ENCODE measurements around the gene LELP1. TPM values are rescaled to one million over a fixed set of nuclear protein-coding genes. Genes with fewer than 3 reads are reported as not detected.
A peak's percentile ranks its signal among the peaks of the same experiment; 100 is the strongest.
"Not testable (repeated sequence)": the region's sequence is repeated elsewhere in the genome, so short reads cannot be mapped to it uniquely, and the experiment has no call there.

Gene LELP1
- total and polyA plus RNA-seq, 9 donors: not detected

DNA sequence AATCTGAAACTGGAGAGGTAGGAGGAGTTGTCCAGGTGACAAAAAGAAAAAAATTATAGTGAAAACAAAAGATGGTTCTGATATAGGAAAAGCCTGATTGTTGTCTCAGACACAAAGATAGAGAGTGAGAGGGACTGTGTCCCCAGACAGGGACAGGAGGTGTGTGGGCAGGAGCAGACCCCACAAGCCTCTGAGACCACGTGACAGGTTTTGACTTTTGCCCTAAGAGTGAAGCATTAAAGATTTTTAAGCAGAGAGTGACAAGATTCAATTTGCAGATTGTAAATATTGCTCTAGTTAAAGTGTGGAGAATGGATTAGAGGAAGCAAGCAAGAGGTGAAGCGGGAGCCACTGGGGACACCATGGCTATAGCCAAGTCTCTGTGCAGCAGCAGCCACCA is 24.6 kb downstream of the LELP1 start:
- peaks cover 2% of the 10 kb centered on the region for H3K27me3 ChIP-seq (ENCODE audit: control insufficient read depth, insufficient read depth, low read length)

DNA sequence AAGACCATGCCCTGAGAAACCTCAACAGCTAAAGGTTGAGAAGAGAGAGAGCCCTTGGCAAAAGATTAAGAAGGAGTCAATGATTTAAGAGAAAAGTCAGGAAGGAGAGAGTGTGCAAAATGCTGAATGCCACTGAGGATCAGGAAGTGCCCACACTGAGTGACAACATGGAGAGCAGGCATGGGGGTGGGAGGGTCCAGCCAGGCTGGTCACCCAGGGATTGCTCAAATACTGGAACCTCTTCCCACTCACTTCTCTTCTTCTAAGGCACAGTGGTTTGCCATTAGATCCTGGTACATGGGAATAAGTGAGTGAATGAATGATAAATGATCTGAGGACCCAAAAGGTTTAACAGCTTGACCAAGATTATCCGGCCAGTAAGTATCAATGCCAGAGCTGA is 25.3 kb downstream of the LELP1 start:
- no peaks in the 10 kb centered on the region for H3K36me3 ChIP-seq (ENCODE audit: control insufficient read depth, insufficient read depth, low read length)
- H3K4me3 ChIP-seq (ENCODE audit: low read length): no peak overlapping the region
- no CpG with 5 or more reads among the region's 1 CpG for WGBS (ENCODE audit: insufficient coverage)
- H3K27me3 ChIP-seq (ENCODE audit: control insufficient read depth, insufficient read depth, low read length): peaks cover 2% of the 10 kb centered on the region
- DNase-seq: no peak
- no peaks in the 10 kb centered on the region for H3K4me1 ChIP-seq (ENCODE audit: control insufficient read depth, insufficient read depth, low read length)
- no peaks in the 10 kb centered on the region for H3K9me3 ChIP-seq (replicated peaks; ENCODE audit: control insufficient read depth, low read depth, low read length)
- no peak overlapping the region for H3K27ac ChIP-seq (ENCODE audit: low read length)

More for the DNA sequence above, 24.6 kb downstream of the LELP1 start:
- Histone ChIP-seq H3K4me3 (ENCODE audit: low read length) (no peak overlapping the region), H3K4me1 (ENCODE audit: control insufficient read depth, insufficient read depth, low read length) (no peaks in the 10 kb centered on the region), H3K9me3 (replicated peaks; ENCODE audit: control insufficient read depth, low read depth, low read length) (no peaks in the 10 kb centered on the region), H3K27ac (ENCODE audit: low read length) (no peak overlapping the region), H3K36me3 (ENCODE audit: control insufficient read depth, insufficient read depth, low read length) (no peaks in the 10 kb centered on the region)
- 31% methylated on average over 2 of the region's 2 CpGs for WGBS (ENCODE audit: insufficient coverage)
- no peak for DNase-seq

DNA sequence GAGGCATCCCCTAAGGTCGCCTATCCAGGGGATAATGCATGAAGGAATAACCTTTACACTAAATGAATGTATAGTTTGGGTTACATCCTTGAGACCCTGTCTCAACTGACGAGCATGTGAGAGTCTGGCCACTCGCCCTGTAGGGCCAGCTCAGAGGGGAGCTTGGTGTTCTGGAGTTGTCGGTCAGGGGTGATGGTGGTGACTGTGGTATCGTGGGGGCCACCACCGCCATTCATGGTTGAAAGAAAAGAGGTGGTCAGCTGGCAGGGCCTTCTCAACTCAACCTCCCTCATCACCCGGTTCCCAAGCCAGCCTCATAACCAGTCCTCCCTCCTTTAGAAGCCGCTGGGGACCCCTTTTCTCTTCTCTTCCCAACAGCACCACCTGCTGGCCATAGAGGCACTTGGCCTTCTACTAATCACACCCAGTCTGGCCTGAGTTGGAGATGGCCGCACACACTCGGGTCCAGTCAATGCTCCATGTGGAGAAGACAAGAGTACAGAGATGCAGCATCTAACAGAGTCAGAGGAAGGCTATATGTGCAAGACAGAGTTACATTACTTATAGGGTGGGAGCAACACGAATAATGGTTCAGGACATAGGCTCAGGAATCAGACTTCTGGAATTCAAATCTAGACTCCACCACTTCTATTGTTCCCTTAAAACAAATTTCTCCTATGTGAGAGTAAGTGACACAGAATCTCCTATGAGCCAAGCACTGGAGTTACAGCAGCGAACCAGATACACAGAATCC is 26.0 kb downstream of the LELP1 start:
- WGBS (ENCODE audit: insufficient coverage): 56% methylated on average over 4 of the region's 12 CpGs
- DNase-seq; H3K4me3 ChIP-seq (ENCODE audit: low read length); H3K9me3 ChIP-seq (replicated peaks; ENCODE audit: control insufficient read depth, low read depth, low read length); H3K27ac ChIP-seq (ENCODE audit: low read length); H3K4me1 ChIP-seq (ENCODE audit: control insufficient read depth, insufficient read depth, low read length); H3K36me3 ChIP-seq (ENCODE audit: control insufficient read depth, insufficient read depth, low read length); H3K27me3 ChIP-seq (ENCODE audit: control insufficient read depth, insufficient read depth, low read length): not testable (repeated sequence)

DNA sequence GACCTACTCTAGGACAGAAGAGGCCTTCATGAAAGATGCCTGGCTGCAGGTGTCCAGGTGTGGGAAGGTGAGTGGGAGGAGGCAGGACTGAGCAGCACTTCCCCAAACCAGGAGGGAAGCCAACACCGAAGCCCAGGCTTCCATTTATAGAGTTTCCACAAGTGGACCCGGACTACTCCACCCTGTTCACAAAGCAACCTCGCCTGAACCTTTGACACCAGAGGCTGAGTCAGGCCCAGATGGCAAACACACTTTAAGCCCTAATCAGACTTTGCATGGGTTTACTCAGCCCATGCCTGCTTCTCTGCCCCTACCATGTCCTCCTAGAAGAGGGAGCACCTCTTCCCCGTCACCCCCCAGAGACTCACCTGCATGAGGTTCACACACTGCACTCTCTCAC is 28.1 kb downstream of the LELP1 start:
- no peaks in the 10 kb centered on the region for H3K27me3 ChIP-seq (ENCODE audit: control insufficient read depth, insufficient read depth, low read length)
- WGBS (ENCODE audit: insufficient coverage): 90% methylated on average over 4 of the region's 4 CpGs

DNA sequence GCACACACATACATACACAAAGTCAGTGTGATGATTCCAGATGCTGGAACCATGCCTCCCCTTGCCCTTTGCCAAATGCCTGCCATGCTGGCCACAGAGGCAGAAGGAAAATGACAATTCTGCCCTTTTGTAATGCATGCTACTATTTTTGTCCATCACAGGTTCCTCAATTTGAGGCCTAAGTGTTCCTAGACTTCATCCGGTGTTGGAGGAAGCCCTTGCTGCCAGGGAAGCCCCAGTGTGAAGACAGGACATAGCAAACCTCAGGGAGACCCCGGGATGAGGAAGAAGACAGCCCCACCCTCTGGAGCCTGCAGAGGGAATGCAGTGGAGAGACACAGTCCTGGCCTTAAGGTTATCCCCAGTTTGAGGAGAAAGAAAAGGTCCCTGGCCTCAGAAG is 28.6 kb downstream of the LELP1 start:
- Histone ChIP-seq H3K27ac (ENCODE audit: low read length) (no peak overlapping the region), H3K27me3 (ENCODE audit: control insufficient read depth, insufficient read depth, low read length) (no peaks in the 10 kb centered on the region), H3K4me3 (ENCODE audit: low read length) (no peak overlapping the region), H3K4me1 (ENCODE audit: control insufficient read depth, insufficient read depth, low read length) (no peaks in the 10 kb centered on the region), H3K9me3 (replicated peaks; ENCODE audit: control insufficient read depth, low read depth, low read length) (no peaks in the 10 kb centered on the region), H3K36me3 (ENCODE audit: control insufficient read depth, insufficient read depth, low read length) (no peaks in the 10 kb centered on the region)
- peak; percentile 16 for DNase-seq
- 85% methylated on average over 2 of the region's 2 CpGs for WGBS (ENCODE audit: insufficient coverage)

More for the DNA sequence above, 28.1 kb downstream of the LELP1 start:
- Histone ChIP-seq H3K36me3 (ENCODE audit: control insufficient read depth, insufficient read depth, low read length) (no peaks in the 10 kb centered on the region), H3K27ac (ENCODE audit: low read length) (no peak overlapping the region), H3K4me3 (ENCODE audit: low read length) (no peak overlapping the region), H3K9me3 (replicated peaks; ENCODE audit: control insufficient read depth, low read depth, low read length) (no peaks in the 10 kb centered on the region), H3K4me1 (ENCODE audit: control insufficient read depth, insufficient read depth, low read length) (no peaks in the 10 kb centered on the region)
- DNase-seq: no peak

DNA sequence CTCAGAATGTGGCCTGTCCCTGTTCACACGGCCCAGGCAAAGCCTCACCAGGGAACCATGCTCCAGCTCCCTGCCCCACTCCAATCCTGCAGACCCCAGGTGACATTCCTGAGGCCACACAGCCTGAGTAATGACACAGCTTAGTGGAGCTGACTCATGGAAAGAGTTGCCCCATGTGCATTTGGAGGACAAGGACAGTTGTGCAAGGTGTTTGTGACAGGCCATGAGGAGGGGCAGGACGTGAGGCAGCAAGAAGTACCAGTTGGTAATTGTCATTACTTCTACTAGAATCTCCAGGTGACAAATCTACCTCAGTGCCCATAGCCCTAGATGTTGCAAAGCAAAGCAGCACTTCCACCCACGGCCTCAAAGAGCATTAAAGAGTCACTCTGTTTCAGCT is 29.3 kb downstream of the LELP1 start:
- no peak for DNase-seq
- Histone ChIP-seq H3K36me3 (ENCODE audit: control insufficient read depth, insufficient read depth, low read length) (no peaks in the 10 kb centered on the region), H3K27ac (ENCODE audit: low read length) (no peak overlapping the region), H3K4me1 (ENCODE audit: control insufficient read depth, insufficient read depth, low read length) (no peaks in the 10 kb centered on the region), H3K27me3 (ENCODE audit: control insufficient read depth, insufficient read depth, low read length) (no peaks in the 10 kb centered on the region), H3K9me3 (replicated peaks; ENCODE audit: control insufficient read depth, low read depth, low read length) (no peaks in the 10 kb centered on the region), H3K4me3 (ENCODE audit: low read length) (no peak overlapping the region)
- WGBS (ENCODE audit: insufficient coverage): 61% methylated on average over 2 of the region's 3 CpGs

DNA sequence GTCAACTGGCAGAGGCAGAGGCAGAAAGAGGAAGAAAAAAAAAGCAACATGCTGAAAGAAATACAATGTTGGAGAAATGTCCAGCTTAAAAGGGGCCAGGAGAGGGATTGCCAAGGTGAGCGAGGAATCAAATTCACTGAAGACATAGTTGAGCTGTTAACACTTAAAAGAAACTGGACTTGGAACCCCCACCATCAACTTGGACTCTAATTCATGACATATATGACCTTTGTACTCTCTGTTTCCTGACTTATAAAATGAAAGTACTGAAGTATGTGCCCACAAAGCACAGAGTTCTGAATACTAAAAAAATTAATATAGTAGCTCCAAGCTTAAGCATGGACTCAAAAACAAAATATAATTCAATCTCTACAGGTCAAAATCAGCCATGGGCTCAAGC is 30.2 kb downstream of the LELP1 start:
- H3K9me3 ChIP-seq (replicated peaks; ENCODE audit: control insufficient read depth, low read depth, low read length): no peaks in the 10 kb centered on the region
- no peak overlapping the region for H3K4me3 ChIP-seq (ENCODE audit: low read length)
- H3K27me3 ChIP-seq (ENCODE audit: control insufficient read depth, insufficient read depth, low read length): no peaks in the 10 kb centered on the region
- H3K27ac ChIP-seq (ENCODE audit: low read length): no peak overlapping the region
- no CpG with 5 or more reads among the region's 1 CpG for WGBS (ENCODE audit: insufficient coverage)
- no peaks in the 10 kb centered on the region for H3K36me3 ChIP-seq (ENCODE audit: control insufficient read depth, insufficient read depth, low read length)
- H3K4me1 ChIP-seq (ENCODE audit: control insufficient read depth, insufficient read depth, low read length): no peaks in the 10 kb centered on the region
- no peak for DNase-seq

DNA sequence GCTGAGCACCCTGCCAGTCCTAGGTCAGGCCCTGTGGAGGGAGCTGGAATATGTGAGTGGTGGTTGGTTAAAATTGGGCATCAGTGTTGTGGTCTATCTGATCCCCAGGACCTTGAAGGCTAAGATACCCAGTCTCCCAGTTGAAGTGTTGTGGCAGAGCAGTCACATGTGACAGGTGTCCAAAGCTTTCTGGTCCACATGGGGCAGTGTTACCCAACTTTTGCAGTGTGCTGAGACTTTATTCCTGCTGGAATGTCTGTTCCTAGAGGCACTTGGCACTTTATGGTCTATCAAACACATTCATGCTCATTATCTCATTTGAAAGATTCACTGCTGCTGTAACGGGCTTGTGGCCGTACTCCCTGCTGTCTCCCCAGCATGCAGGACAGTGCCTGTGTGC is 35.3 kb downstream of the LELP1 start:
- no peaks in the 10 kb centered on the region for H3K27me3 ChIP-seq (ENCODE audit: control insufficient read depth, insufficient read depth, low read length)
- H3K9me3 ChIP-seq (replicated peaks; ENCODE audit: control insufficient read depth, low read depth, low read length): no peaks in the 10 kb centered on the region
- H3K27ac ChIP-seq (ENCODE audit: low read length): no peak overlapping the region
- no CpG with 5 or more reads among the region's 2 CpGs for WGBS (ENCODE audit: insufficient coverage)
- H3K4me3 ChIP-seq (ENCODE audit: low read length): no peak overlapping the region
- DNase-seq: no peak
- H3K4me1 ChIP-seq (ENCODE audit: control insufficient read depth, insufficient read depth, low read length): no peaks in the 10 kb centered on the region
- no peaks in the 10 kb centered on the region for H3K36me3 ChIP-seq (ENCODE audit: control insufficient read depth, insufficient read depth, low read length)

DNA sequence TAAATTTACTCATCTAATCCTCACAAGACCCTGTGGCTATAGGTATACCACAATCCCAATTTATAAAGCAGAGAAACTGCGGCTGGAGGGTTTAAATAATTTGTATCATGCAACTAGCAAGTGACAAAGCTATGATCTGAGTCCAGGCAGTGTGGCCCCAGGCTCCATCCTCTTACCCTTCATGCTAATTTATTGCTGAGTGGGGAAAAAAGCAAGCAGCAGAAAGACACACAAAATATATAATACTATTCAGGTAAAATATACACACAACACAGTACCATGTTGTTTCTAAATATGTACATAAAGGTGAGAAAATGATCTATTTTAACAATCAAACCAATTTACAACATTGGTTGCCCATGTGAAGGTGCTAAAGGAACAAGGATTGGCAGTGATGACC is 38.9 kb downstream of the LELP1 start:
- Histone ChIP-seq H3K9me3 (replicated peaks; ENCODE audit: control insufficient read depth, low read depth, low read length) (no peaks in the 10 kb centered on the region), H3K4me3 (ENCODE audit: low read length) (no peak overlapping the region), H3K4me1 (ENCODE audit: control insufficient read depth, insufficient read depth, low read length) (no peaks in the 10 kb centered on the region), H3K36me3 (ENCODE audit: control insufficient read depth, insufficient read depth, low read length) (no peaks in the 10 kb centered on the region), H3K27me3 (ENCODE audit: control insufficient read depth, insufficient read depth, low read length) (no peaks in the 10 kb centered on the region), H3K27ac (ENCODE audit: low read length) (no peak overlapping the region)
- DNase-seq: no peak
- no CpG with 5 or more reads among the region's 1 CpG for WGBS (ENCODE audit: insufficient coverage)

DNA sequence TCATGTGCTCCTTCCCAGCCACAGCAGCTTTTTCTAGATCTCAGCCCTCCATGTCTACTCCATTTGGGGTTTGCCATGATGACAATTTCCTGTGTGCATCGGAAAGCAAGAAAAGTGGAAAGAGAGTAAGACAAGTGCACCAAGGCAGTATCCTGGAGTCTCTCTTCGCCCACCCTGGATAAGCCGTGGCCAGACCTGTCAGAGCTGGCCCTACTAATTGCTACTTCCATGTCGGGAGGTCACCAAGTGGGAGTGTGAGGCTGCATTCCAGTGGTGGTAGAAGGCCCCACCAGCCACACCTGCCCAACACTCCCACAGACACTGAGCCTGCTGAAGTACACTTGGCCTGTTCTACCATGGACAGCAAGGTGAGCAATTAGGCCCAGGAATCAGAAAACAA is 42.2 kb downstream of the LELP1 start:
- no peak overlapping the region for H3K4me3 ChIP-seq (ENCODE audit: low read length)
- no peak overlapping the region for H3K27ac ChIP-seq (ENCODE audit: low read length)
- no peak for DNase-seq
- peaks cover 5% of the 10 kb centered on the region for H3K27me3 ChIP-seq (ENCODE audit: control insufficient read depth, insufficient read depth, low read length)
- WGBS (ENCODE audit: insufficient coverage): no CpG with 5 or more reads among the region's 4 CpGs
- H3K9me3 ChIP-seq (replicated peaks; ENCODE audit: control insufficient read depth, low read depth, low read length): no peaks in the 10 kb centered on the region
- H3K4me1 ChIP-seq (ENCODE audit: control insufficient read depth, insufficient read depth, low read length): no peaks in the 10 kb centered on the region
- H3K36me3 ChIP-seq (ENCODE audit: control insufficient read depth, insufficient read depth, low read length): no peaks in the 10 kb centered on the region

DNA sequence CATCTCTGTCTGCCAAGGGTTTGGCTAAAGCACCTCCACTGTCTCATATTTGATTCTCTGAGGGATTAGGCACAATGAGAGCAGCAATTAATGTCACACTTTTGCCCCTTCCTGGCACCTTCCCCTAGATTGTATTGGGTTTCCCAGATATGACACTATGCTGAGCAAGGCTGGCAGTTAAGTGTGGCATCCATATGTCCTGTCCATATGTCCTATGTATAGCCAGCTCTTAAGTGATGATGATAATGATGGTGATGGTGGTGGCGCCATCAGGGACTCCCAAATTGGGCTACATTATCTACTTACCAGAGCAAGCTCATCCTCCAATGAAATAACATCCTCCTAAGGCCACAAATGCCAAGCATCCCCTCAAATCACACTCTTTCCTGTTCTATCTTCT is 42.8 kb downstream of the LELP1 start:
- H3K4me3 ChIP-seq (ENCODE audit: low read length): no peak overlapping the region
- H3K27me3 ChIP-seq (ENCODE audit: control insufficient read depth, insufficient read depth, low read length): peaks cover 5% of the 10 kb centered on the region
- no peaks in the 10 kb centered on the region for H3K4me1 ChIP-seq (ENCODE audit: control insufficient read depth, insufficient read depth, low read length)
- no peak for DNase-seq
- no peak overlapping the region for H3K27ac ChIP-seq (ENCODE audit: low read length)
- H3K36me3 ChIP-seq (ENCODE audit: control insufficient read depth, insufficient read depth, low read length): no peaks in the 10 kb centered on the region
- WGBS (ENCODE audit: insufficient coverage): no CpG with 5 or more reads among the region's 1 CpG
- no peaks in the 10 kb centered on the region for H3K9me3 ChIP-seq (replicated peaks; ENCODE audit: control insufficient read depth, low read depth, low read length)

Data from muscle of leg (tissue), 11 donors.